GM12892 (cell line): Measurements from ENCODE around the gene SENP1.

Experiments
- POLR2A ChIP-seq: IDR thresholded peaks from 2 replicates; pipeline ENCODE4 v1.6.1; 2011; ENCODE audit warnings: low read depth, low read length, control low read depth
- POLR2AphosphoS5 ChIP-seq: IDR thresholded peaks from 2 replicates; pipeline ENCODE4 v1.6.1; 2011; ENCODE audit warnings: low read depth, low read length, control low read depth
- TAF1 ChIP-seq: IDR thresholded peaks from 2 replicates; pipeline ENCODE4 v1.6.1; 2011; ENCODE audit warnings: low read depth, mild to moderate bottlenecking, control low read depth, low read length, borderline replicate concordance

- no peak for TF ChIP-seq POLR2A
- no peak for TF ChIP-seq POLR2AphosphoS5
- no peak for TF ChIP-seq TAF1
Observed at GRCh38 chr12:47993491-47993890, 112.4 kb downstream of the SENP1 start.
